ENCODE results near the gene VDR.

GRCh38 chr12:47931187-47931586 is 26.4 kb upstream of the VDR start:
- TF ChIP-seq CTCF (IDR thresholded peaks at IDR 0.05; ENCODE audit: poor library complexity) = no peak
- no peak for TF ChIP-seq EZH2phosphoT487 (IDR thresholded peaks at IDR 0.05; ENCODE audit: low read depth, severe bottlenecking, unreplicated experiment)
- no peak for TF ChIP-seq EZH2 (IDR thresholded peaks at IDR 0.05; ENCODE audit: borderline replicate concordance)
